H9 (cell line): Measurements from ENCODE around the gene TNPO3. TPM values are rescaled to one million over a fixed set of nuclear protein-coding genes. Genes with fewer than 3 reads are reported as not detected.

Source experiments
- DNase-seq: peaks from one replicate; pipeline ENCODE4 v3.0.0-alpha.2; 2017
- H2AFZ ChIP-seq: one replicate; pipeline ENCODE4 v1.6.1; 2013; ENCODE audit warnings: mild to moderate bottlenecking, low read length, control low read depth, moderate library complexity
- H2AK5ac ChIP-seq: 2 replicates; pipeline ENCODE4 v1.6.1; 2013; ENCODE audit warnings: low read length, control low read depth, mixed read lengths; ENCODE audit not compliant: insufficient read length
- H2BK120ac ChIP-seq: one replicate; pipeline ENCODE4 v1.6.1; 2013; ENCODE audit warnings: low read depth, mild to moderate bottlenecking, low read length, control low read depth, inconsistent platforms; ENCODE audit not compliant: poor library complexity, severe bottlenecking
- H2BK12ac ChIP-seq: 2 replicates; pipeline ENCODE4 v1.6.1; 2013; ENCODE audit warnings: low read length, control low read depth, mixed read lengths, low read depth; ENCODE audit not compliant: insufficient read length
- H2BK15ac ChIP-seq: 2 replicates; pipeline ENCODE4 v1.6.1; 2013; ENCODE audit warnings: low read depth, low read length, control low read depth
- H2BK20ac ChIP-seq: one replicate; pipeline ENCODE4 v1.6.1; 2013; ENCODE audit warnings: low read depth, mild to moderate bottlenecking, low read length, control low read depth, inconsistent platforms; ENCODE audit not compliant: poor library complexity, severe bottlenecking
- H2BK5ac ChIP-seq: 2 replicates; pipeline ENCODE4 v1.6.1; 2013; ENCODE audit warnings: low read length, control low read depth, mixed read lengths; ENCODE audit not compliant: insufficient read length
- H3K14ac ChIP-seq: 2 replicates; pipeline ENCODE4 v1.6.1; 2013; ENCODE audit warnings: low read length, control low read depth; ENCODE audit not compliant: insufficient read depth
- H3K18ac ChIP-seq: 2 replicates; pipeline ENCODE4 v1.6.1; 2013; ENCODE audit warnings: low read depth, mild to moderate bottlenecking, mixed read lengths, low read length, control low read depth; ENCODE audit not compliant: insufficient read length
- H3K23ac ChIP-seq: 2 replicates; pipeline ENCODE4 v1.6.1; 2013; ENCODE audit warnings: low read length, control low read depth, mixed read lengths, low read depth; ENCODE audit not compliant: insufficient read length
- H3K23me2 ChIP-seq: 2 replicates; pipeline ENCODE4 v1.6.1; 2013; ENCODE audit warnings: low read depth, mild to moderate bottlenecking, mixed read lengths, low read length, control low read depth; ENCODE audit not compliant: insufficient read length, poor library complexity, severe bottlenecking
- H3K27ac ChIP-seq: 2 replicates; pipeline ENCODE4 v1.5.1; 2013; ENCODE audit warnings: low read length, control low read depth, mixed read lengths, low read depth; ENCODE audit not compliant: insufficient read length
- H3K27me3 ChIP-seq: 2 replicates; pipeline ENCODE4 v1.6.1; 2013; ENCODE audit warnings: low read length, control low read depth, inconsistent platforms; ENCODE audit not compliant: insufficient read depth
- H3K4ac ChIP-seq: 2 replicates; pipeline ENCODE4 v1.6.1; 2013; ENCODE audit warnings: low read depth, mild to moderate bottlenecking, control low read depth, inconsistent platforms, low read length, moderate library complexity
- H3K4me1 ChIP-seq: 2 replicates; pipeline ENCODE4 v1.6.1; 2013; ENCODE audit warnings: low read length, control low read depth, inconsistent platforms; ENCODE audit not compliant: insufficient read depth
- H3K4me2 ChIP-seq: 2 replicates; pipeline ENCODE4 v1.6.1; 2013; ENCODE audit warnings: low read length, control low read depth, mixed read lengths; ENCODE audit not compliant: insufficient read length, insufficient read depth
- H3K56ac ChIP-seq: 2 replicates; pipeline ENCODE4 v1.6.1; 2013; ENCODE audit warnings: low read depth, mild to moderate bottlenecking, mixed read lengths, low read length, control low read depth; ENCODE audit not compliant: insufficient read length
- H3K79me1 ChIP-seq: 2 replicates; pipeline ENCODE4 v1.6.1; 2013; ENCODE audit warnings: low read depth, mild to moderate bottlenecking, moderate library complexity, low read length, control low read depth, inconsistent platforms; ENCODE audit not compliant: insufficient read depth, poor library complexity, severe bottlenecking
- H3K79me2 ChIP-seq: 2 replicates; pipeline ENCODE4 v1.6.1; 2013; ENCODE audit warnings: low read length, control low read depth, inconsistent platforms; ENCODE audit not compliant: insufficient read depth
- H3K9ac ChIP-seq: 2 replicates; pipeline ENCODE4 v1.6.1; 2013; ENCODE audit warnings: low read length, control low read depth, mixed read lengths; ENCODE audit not compliant: insufficient read length; ENCODE audit errors: extremely low read depth
- H3K9me3 ChIP-seq: one replicate; pipeline ENCODE4 v1.6.1; 2013; ENCODE audit warnings: low read depth, low read length, inconsistent platforms; ENCODE audit not compliant: control insufficient read depth
- H3T11ph ChIP-seq: one replicate; pipeline ENCODE4 v1.6.1; 2013; ENCODE audit warnings: mild to moderate bottlenecking, low read length, control low read depth, inconsistent platforms
- H4K20me1 ChIP-seq: one replicate; pipeline ENCODE4 v1.6.1; 2013; ENCODE audit not compliant: control insufficient read depth, insufficient read length, insufficient read depth
- H4K5ac ChIP-seq: 2 replicates; pipeline ENCODE4 v1.6.1; 2013; ENCODE audit warnings: low read depth, mild to moderate bottlenecking, mixed read lengths, low read length, control low read depth; ENCODE audit not compliant: insufficient read length
- H4K8ac ChIP-seq: replicated peaks from 2 replicates; pipeline ENCODE4 v1.6.1; 2013; ENCODE audit warnings: low read length, control low read depth, mixed read lengths, low read depth; ENCODE audit not compliant: insufficient read length
- H4K91ac ChIP-seq: 2 replicates; pipeline ENCODE4 v1.6.1; 2013; ENCODE audit warnings: low read depth, mild to moderate bottlenecking, moderate library complexity, mixed read lengths, low read length, control low read depth; ENCODE audit not compliant: insufficient read length
- H3K27ac Mint-ChIP-seq, 3 experiments: 2 replicates in 2 of 3; 3 replicates in 1 of 3; pipeline ENCODE4 v1.8.0; 2020 to 2021; ENCODE audit warnings: mixed read lengths in 3 of 3, mild to moderate bottlenecking in 1 of 3, moderate library complexity in 1 of 3
- H3K27me3 Mint-ChIP-seq: 2 replicates; pipeline ENCODE4 v1.8.0; 2021; ENCODE audit warnings: low read depth, mild to moderate bottlenecking, moderate library complexity, mixed read lengths
- H3K36me3 Mint-ChIP-seq, 3 experiments: 2 replicates in 2 of 3; 3 replicates in 1 of 3; pipeline ENCODE4 v1.8.0; 2020 to 2021; ENCODE audit warnings: low read depth in 3 of 3, mixed read lengths in 3 of 3; ENCODE audit not compliant: insufficient read depth in 1 of 3
- H3K4me1 Mint-ChIP-seq, 2 experiments: 2 replicates each; pipeline ENCODE4 v1.8.0; 2020; ENCODE audit warnings: mixed read lengths in 2 of 2
- H3K4me3 Mint-ChIP-seq, 2 experiments: 2 replicates in 1 of 2; 3 replicates in 1 of 2; pipeline ENCODE4 v1.8.0; 2020 to 2021; ENCODE audit warnings: mild to moderate bottlenecking in 2 of 2, mixed read lengths in 2 of 2, moderate library complexity in 1 of 2
- H3K9me3 Mint-ChIP-seq, 2 experiments: 2 replicates in 1 of 2; 3 replicates in 1 of 2; pipeline ENCODE4 v1.8.0; 2020; ENCODE audit warnings: mild to moderate bottlenecking in 2 of 2, mixed read lengths in 2 of 2, moderate library complexity in 1 of 2
- CTCF ChIP-seq: fragments of 200-600 bp; sonication (generic); conservative IDR thresholded peaks from 3 replicates; pipeline ENCODE4 v1.8.0; 2021; ENCODE audit warnings: antibody characterized with exemption, mild to moderate bottlenecking
- WGBS: extraction: QIAGEN DNeasy Blood & Tissue Kit; methylation state at CpG from one replicate; pipeline ENCODE4 v1.1.7; 2013; ENCODE audit warnings: missing lambda C conversion rate, low lambda C conversion rate, mixed read lengths; ENCODE audit not compliant: insufficient read length; ENCODE audit errors: extremely low coverage; 5-methylcytosine and 5-hydroxymethylcytosine counted together
- total RNA-seq: library from RNA; stranded (reverse); gene quantifications from 2 replicates; pipeline ENCODE4 v1.2.1, GENCODE V29; 2021

The TNPO3 gene
- total RNA-seq, 1 experiment from 2014 or later = 90.1 TPM

- Mint-ChIP-seq H3K4me3 (no peak overlapping the region), H3K9me3 (peaks cover 5 to 6% of the 10 kb centered on the region in 2 experiments; a peak in 3 of 5 replicates), H3K36me3 (no peaks in the 10 kb centered on the region; a peak in 1 of 7 replicates), H3K4me1 (peaks cover 2 to 4% of the 10 kb centered on the region in 2 experiments; a peak in 2 of 4 replicates), H3K27me3 (peaks cover 14% of the 10 kb centered on the region), H3K27ac (no peak overlapping the region)
- no peak for TF ChIP-seq CTCF
- no peak overlapping the region for H4K5ac ChIP-seq
- H3K18ac ChIP-seq = no peak overlapping the region
- H2BK5ac ChIP-seq = no peak overlapping the region
- no peak overlapping the region for H3K14ac ChIP-seq
- H3K23ac ChIP-seq = no peak overlapping the region
- H2BK12ac ChIP-seq = no peak overlapping the region
- no peaks in the 10 kb centered on the region for H3K79me1 ChIP-seq
- H3K9me3 ChIP-seq = no peaks in the 10 kb centered on the region
- no peak overlapping the region for H3K27ac ChIP-seq
- no peak overlapping the region for H3K56ac ChIP-seq
- no peak overlapping the region for H2BK15ac ChIP-seq
- H3K4ac ChIP-seq = no peak overlapping the region
- H3K27me3 ChIP-seq = no peaks in the 10 kb centered on the region
- H3K23me2 ChIP-seq = no peaks in the 10 kb centered on the region
- no peaks in the 10 kb centered on the region for H3K79me2 ChIP-seq
- H3T11ph ChIP-seq = no peak overlapping the region
- no peak overlapping the region for H4K91ac ChIP-seq
- H2AK5ac ChIP-seq = no peak overlapping the region
- no peaks in the 10 kb centered on the region for H3K4me1 ChIP-seq
- H3K9ac ChIP-seq = no peak overlapping the region
- DNase-seq = no peak
- H3K4me2 ChIP-seq = no peak overlapping the region
- no peak overlapping the region for H2BK120ac ChIP-seq
- H4K8ac ChIP-seq = no peak overlapping the region
- no peaks in the 10 kb centered on the region for H4K20me1 ChIP-seq
- no CpG with 5 or more reads among the region's 14 CpGs for WGBS
- no peak overlapping the region for H2BK20ac ChIP-seq
- no peak overlapping the region for H2AFZ ChIP-seq
These were observed 125.8 kb downstream of the TNPO3 start for GRCh38 chr7:128928882-128929788.
